Effector memory CD4-positive, alpha-beta T cell (primary cell): ENCODE results near the gene CD19.
"Not testable (repeated sequence)": the region's sequence is repeated elsewhere in the genome, so short reads cannot be mapped to it uniquely, and the experiment has no call there.

Source experiments
- DNase-seq, 3 donors: peaks; one replicate each; pipeline ENCODE4 v3.0.0-alpha.2; 2020
- H3K27ac ChIP-seq: 2 replicates; pipeline ENCODE4 v1.7.0; 2013; ENCODE audit warnings: mild to moderate bottlenecking, low read length, moderate library complexity; ENCODE audit not compliant: insufficient read depth, poor library complexity, severe bottlenecking
- H3K27me3 ChIP-seq: replicated peaks from 2 replicates; pipeline ENCODE4 v1.7.0; 2013; ENCODE audit warnings: mild to moderate bottlenecking, low read length; ENCODE audit not compliant: insufficient read depth, control insufficient read depth, poor library complexity, severe bottlenecking
- H3K36me3 ChIP-seq: 2 replicates; pipeline ENCODE4 v1.7.0; 2013; ENCODE audit warnings: mild to moderate bottlenecking, low read length, moderate library complexity; ENCODE audit not compliant: control insufficient read depth, insufficient read depth
- H3K4me1 ChIP-seq: 2 replicates; pipeline ENCODE4 v1.7.0; 2013; ENCODE audit warnings: low read length, mild to moderate bottlenecking; ENCODE audit not compliant: control insufficient read depth, insufficient read depth, poor library complexity, severe bottlenecking
- H3K4me3 ChIP-seq: 2 replicates; pipeline ENCODE4 v1.7.0; 2013; ENCODE audit warnings: low read length, low read depth, mild to moderate bottlenecking; ENCODE audit not compliant: insufficient read depth, poor library complexity, severe bottlenecking
- H3K9me3 ChIP-seq: 2 replicates; pipeline ENCODE4 v1.7.0; 2013; ENCODE audit warnings: mild to moderate bottlenecking, low read length, moderate library complexity; ENCODE audit not compliant: control insufficient read depth

Gene CD19

GRCh38 chr16:28977703-28978662, 46.2 kb downstream of the CD19 start:
- Histone ChIP-seq H3K4me1 (peaks cover 16% of the 10 kb centered on the region), H3K27me3 (no peaks in the 10 kb centered on the region), H3K27ac (no peak overlapping the region), H3K9me3 (no peaks in the 10 kb centered on the region), H3K36me3 (peaks cover 26% of the 10 kb centered on the region), H3K4me3 (no peak overlapping the region)
- DNase-seq, result no peak

- H3K27ac ChIP-seq, H3K27me3 ChIP-seq, H3K4me3 ChIP-seq, H3K9me3 ChIP-seq, DNase-seq: not testable (repeated sequence)
- Histone ChIP-seq H3K4me1 (peaks cover 22% of the 10 kb centered on the region), H3K36me3 (peaks cover 26% of the 10 kb centered on the region)
Measured at GRCh38 chr16:28980330-28980729, 48.6 kb downstream of the CD19 start.

GRCh38 chr16:28980929-28981328, 49.2 kb downstream of the CD19 start:
- no peaks in the 10 kb centered on the region for H3K27me3 ChIP-seq
- peaks cover 18% of the 10 kb centered on the region for H3K4me1 ChIP-seq
- H3K9me3 ChIP-seq, result no peaks in the 10 kb centered on the region
- no peak overlapping the region for H3K27ac ChIP-seq
- H3K36me3 ChIP-seq, result peaks cover 26% of the 10 kb centered on the region
- no peak overlapping the region for H3K4me3 ChIP-seq
- DNase-seq, result no peak

GRCh38 chr16:28981517-28981916, 49.7 kb downstream of the CD19 start:
- H3K4me1 ChIP-seq, result peaks cover 22% of the 10 kb centered on the region
- H3K36me3 ChIP-seq, result peaks cover 26% of the 10 kb centered on the region
- no peak overlapping the region for H3K27ac ChIP-seq
- no peaks in the 10 kb centered on the region for H3K9me3 ChIP-seq
- H3K4me3 ChIP-seq, result no peak overlapping the region
- no peaks in the 10 kb centered on the region for H3K27me3 ChIP-seq
- DNase-seq, result no peak

- peaks cover 22% of the 10 kb centered on the region for H3K4me1 ChIP-seq
- DNase-seq, result no peak
- H3K27me3 ChIP-seq, result no peaks in the 10 kb centered on the region
- H3K27ac ChIP-seq, result no peak overlapping the region
- H3K4me3 ChIP-seq, result no peak overlapping the region
- H3K9me3 ChIP-seq, result no peaks in the 10 kb centered on the region
- peaks cover 29% of the 10 kb centered on the region for H3K36me3 ChIP-seq
Measured at GRCh38 chr16:28982418-28982817, 50.6 kb downstream of the CD19 start.

GRCh38 chr16:28982949-28983348, 51.2 kb downstream of the CD19 start:
- Histone ChIP-seq H3K4me3 (no peak overlapping the region), H3K27me3 (no peaks in the 10 kb centered on the region), H3K36me3 (peaks cover 30% of the 10 kb centered on the region), H3K9me3 (no peaks in the 10 kb centered on the region), H3K4me1 (peaks cover 22% of the 10 kb centered on the region), H3K27ac (no peak overlapping the region)
- DNase-seq, result no peak

GRCh38 chr16:28983644-28984043, 51.9 kb downstream of the CD19 start:
- Histone ChIP-seq H3K4me3 (peak overlapping the region; percentile 41), H3K9me3 (no peaks in the 10 kb centered on the region), H3K4me1 (peaks cover 29% of the 10 kb centered on the region), H3K36me3 (peaks cover 35% of the 10 kb centered on the region), H3K27ac (peak overlapping the region; percentile 90), H3K27me3 (no peaks in the 10 kb centered on the region)
- no peak for DNase-seq

GRCh38 chr16:28984091-28984490, 52.3 kb downstream of the CD19 start:
- H3K36me3 ChIP-seq, result peaks cover 35% of the 10 kb centered on the region
- H3K27me3 ChIP-seq, result no peaks in the 10 kb centered on the region
- H3K4me1 ChIP-seq, result peaks cover 33% of the 10 kb centered on the region
- DNase-seq, result no peak
- H3K9me3 ChIP-seq, result no peaks in the 10 kb centered on the region
- H3K27ac ChIP-seq, result peak overlapping the region; percentile 90
- H3K4me3 ChIP-seq, result peak overlapping the region; percentile 41

GRCh38 chr16:28984619-28985135, 52.9 kb downstream of the CD19 start, which contains the start of gene LAT:
Gene LAT (plus strand): TSS chr16:28985052. CDS start chr16:28985418, 366 bp downstream.
- H3K4me3 ChIP-seq, result peak within 1 kb of the TSS; percentile 95
- H3K27ac ChIP-seq, result peak within 1 kb of the TSS; percentile 90
- H3K27me3 ChIP-seq, result no peaks in the 10 kb centered on the region
- DNase-seq, result peak; percentile 66 to 74 (median 71)
- H3K4me1 ChIP-seq, result peaks cover 36% of the 10 kb centered on the region
- H3K36me3 ChIP-seq, result peaks cover 36% of the 10 kb centered on the region
- H3K9me3 ChIP-seq, result no peaks in the 10 kb centered on the region
